Suppressor macrophage treated with lipopolysaccharide for 4 hours (primary cell): ENCODE data around the gene HNRNPA1.
"Not testable (repeated sequence)": the region's sequence is repeated elsewhere in the genome, so short reads cannot be mapped to it uniquely, and the experiment has no call there.

Experiments used
- DNase-seq: peaks from one replicate; pipeline ENCODE4 v3.0.0-alpha.2; 2020

Gene HNRNPA1

DNA sequence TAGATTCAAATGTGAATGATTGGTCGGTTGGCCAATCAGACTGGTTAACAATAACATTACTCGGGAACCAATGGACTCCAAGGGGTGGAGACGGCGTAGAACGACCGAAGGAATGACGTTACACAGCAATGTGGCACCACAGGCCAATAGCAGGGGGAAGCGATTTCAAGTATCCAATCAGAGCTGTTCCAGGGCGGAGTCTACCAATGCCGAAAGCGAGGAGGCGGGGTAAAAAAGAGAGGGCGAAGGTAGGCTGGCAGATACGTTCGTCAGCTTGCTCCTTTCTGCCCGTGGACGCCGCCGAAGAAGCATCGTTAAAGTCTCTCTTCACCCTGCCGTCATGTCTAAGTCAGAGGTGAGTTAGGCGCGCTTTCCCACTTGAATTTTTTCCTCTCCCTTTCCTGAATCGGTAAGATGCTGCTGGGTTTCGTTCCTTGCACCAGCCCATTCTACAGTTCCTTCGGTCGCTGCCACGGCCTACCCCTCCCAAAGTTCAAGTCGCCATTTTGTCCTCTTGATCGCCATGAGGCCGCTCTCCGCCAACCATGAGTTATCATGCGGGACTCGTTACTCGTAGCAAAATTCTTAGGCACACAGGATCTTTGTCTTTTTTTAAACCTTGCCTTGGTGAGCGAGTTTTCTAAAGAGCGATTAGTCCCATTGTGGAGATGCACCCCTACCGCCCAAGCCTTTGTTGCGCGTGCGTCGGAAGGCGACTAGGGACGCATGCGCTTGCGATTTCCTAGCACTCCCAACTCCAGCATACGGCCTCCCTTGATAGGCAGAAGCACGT lies at the start of gene HNRNPA1:
HNRNPA1 (plus strand) TSS at position 259 of the 793 bp plus-strand sequence; CDS start at position 341, 82 bp downstream.
- peak; percentile 99 for DNase-seq

DNA sequence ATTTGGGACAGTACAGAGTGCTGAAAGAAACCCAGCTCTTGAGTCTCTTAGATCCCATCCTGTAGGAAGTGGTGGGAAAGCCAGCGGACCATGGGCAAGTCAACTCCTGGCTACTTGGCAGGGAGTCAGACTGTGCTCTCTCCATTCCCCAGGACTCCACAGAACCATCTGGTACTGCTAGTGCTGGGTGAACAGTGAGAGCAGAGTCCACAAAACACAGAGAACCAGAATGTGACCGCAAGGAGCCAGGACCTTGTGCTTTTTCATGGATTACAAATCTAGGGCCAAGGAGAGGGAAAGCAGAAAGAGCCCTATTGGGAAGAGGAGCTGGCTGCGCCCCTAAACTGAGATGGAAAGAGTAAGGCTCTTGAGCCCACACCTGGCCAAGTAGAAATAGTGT lies 49.3 kb upstream of the HNRNPA1 start:
- not testable (repeated sequence) for DNase-seq

DNA sequence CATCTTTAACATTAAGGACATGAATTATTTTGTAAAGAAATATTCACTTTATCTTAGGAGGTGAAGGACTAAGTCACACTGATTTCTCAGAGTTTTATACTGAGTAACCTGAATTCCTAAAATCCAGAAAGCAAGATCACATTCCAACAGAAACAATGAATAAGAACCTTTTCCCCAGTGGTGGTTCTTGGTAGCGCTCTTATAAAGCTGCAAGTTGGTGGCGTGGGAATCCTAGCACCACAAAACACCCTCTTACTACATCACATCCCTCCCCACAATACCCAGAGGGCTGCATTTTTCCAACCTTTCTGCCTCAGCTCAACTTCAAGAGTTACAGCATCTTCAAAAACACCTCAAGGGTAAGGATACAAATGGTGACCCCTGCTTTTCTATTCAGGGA lies 47.7 kb upstream of the HNRNPA1 start:
- no peak for DNase-seq

DNA sequence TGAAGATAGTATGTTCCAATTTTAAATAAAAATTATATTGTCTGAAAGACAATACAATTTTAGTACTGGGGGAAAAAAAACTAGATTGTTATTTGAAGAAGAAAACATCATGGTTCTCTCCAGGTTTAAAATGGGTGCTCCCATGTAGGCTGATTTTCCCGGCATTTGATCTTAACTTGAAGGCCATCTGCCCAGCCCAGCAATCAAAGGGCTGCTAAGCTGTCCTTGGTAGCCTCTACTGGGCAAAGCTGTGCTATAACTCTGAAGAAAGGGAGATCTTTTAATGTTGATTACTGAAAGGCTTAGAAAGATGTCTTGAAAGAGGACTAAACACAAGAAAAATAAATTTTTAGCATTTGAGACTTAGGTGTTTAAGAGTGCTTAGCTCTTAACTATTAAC lies 42.0 kb upstream of the HNRNPA1 start:
- DNase-seq = no peak

DNA sequence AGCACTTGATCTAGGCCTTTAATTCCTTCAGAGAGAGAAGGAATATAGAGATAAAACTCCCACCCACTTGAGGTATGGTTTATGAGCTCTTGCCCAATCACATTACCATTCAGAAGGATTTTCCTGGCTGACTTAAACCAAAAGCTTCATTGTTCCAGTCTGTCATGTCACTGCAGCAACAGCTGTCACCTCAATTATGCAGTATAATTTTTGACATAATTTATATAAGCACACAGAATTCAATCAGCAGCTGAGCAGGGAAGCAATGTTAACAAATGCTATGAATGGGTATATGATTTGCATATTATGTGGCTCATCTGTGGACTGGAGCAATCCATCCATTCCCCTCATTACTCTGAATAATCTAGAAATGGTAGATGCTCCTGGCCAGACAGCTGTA lies 40.9 kb upstream of the HNRNPA1 start:
- no peak for DNase-seq

DNA sequence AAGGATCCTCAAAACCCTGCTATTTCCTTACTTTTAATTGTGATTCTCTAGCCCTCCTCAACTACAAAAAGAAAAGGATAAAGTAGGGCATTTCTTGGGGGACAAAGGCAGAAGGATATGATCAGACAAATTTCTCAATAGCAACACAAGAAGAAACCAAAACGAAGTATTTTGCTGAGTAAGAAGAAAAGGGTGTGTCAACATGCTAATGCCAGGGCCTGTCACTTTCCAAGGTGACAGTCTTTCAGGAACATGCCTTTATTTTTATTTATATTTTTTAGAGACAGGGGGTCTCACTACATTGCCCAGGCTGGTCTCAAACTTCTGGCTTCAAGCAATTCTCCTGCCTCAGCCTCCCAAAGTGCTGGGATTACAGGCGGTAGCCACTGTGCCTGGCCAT lies 40.4 kb upstream of the HNRNPA1 start:
- peak; percentile 22 for DNase-seq

DNA sequence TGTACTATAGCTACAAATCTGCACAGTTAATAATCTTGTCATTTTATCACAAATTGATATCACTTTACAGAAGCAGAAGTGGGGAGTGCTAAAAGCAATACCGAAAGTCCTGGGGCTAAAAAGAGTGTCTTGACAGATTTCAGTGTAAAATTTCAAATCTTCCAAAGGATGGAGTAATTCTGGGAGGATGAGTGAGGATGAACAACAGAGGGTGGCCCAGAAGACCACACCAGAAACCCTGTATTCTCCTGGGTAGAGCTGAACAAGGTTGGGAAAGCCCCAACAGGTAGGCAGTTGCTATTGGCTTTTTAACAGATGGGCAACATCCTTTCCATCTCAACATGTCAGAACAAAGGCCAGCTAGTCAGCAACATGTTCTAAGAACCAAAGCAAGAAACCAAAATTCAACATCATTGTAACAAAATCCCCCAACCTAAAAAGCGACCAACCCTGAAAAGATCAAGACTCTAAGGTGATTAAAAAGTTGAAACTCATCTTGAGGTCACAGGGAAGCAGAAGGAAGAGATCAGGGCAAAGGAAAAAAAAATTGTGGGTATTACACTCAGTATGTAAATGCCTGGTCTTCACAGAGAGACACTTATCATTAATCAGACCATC lies 39.4 kb upstream of the HNRNPA1 start:
- DNase-seq = no peak

DNA sequence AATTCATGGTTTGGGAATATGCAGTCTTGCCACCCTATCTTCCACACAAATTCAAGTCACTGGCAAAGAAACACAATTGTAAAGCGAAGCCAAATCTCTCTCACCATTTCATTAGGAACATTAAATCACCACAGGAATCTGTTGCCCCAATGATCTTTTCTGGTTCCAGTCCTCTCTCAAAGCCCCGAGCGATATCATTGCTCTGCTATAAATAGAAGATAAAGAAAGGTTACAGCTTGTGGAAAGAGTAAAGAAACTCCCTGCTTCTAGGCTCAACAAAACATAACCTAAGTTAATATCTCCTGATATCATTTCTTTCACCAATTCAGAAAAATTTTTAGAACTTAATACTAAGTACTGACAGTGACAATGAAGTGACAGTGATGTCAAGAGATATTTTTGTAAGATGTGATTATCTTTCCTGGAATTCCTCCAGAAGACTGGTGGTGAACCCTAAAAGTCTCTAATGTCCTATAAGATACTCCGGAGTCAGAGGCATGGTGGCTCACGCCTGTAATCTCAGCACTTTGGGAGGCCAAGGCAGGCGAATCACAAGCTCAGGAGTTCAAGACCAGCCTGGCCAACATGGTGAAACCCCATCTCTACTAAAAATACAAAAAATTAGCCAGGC lies 34.4 kb upstream of the HNRNPA1 start:
- no peak for DNase-seq

DNA sequence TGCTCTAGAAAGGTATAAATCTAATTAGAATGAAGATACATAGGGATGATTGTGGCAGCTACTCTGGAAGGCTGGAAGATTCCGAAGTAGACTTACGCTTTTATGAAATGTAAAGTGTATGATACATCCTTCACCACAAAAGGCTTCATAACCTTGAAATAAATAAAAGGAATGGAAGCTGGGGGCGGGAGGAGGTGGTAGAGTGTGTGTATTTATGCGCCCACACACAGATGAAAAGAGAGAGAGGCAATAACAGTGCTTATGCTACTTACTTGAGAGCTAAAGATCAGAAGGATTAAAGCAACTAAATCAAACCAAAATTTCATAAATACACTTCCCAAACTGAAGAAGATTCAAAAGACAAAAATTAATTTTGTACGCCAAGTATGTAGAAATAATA lies 31.0 kb upstream of the HNRNPA1 start:
- no peak for DNase-seq

DNA sequence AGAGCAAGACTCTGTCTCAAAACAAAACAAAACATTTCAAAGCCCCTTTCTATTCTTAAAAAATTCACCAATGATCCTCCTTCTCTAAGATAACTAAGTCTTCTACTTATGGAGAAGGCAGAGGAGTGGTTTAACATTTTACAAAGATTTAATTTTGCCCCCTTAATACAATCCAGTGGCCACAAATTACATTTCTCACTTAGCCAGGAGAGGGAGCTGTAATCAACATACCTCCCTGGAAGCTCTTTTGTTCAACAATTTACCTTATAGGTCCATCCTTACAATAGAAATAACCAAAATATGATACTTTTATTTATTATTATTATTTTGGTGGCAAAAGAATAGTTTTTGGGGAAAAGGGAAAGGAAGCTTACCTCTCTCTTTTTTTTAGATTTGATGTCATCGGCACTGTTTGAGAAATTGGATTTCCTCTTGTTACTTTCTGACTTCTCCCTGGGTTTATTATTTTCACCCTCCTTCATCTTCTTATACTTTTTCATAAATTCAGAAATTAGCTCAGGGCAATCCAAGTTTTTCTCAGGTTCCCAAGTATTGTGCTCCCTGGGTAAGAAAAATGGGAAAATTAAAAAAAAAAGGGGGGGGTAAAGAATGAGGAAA lies 28.8 kb upstream of the HNRNPA1 start:
- DNase-seq = peak; percentile 63

DNA sequence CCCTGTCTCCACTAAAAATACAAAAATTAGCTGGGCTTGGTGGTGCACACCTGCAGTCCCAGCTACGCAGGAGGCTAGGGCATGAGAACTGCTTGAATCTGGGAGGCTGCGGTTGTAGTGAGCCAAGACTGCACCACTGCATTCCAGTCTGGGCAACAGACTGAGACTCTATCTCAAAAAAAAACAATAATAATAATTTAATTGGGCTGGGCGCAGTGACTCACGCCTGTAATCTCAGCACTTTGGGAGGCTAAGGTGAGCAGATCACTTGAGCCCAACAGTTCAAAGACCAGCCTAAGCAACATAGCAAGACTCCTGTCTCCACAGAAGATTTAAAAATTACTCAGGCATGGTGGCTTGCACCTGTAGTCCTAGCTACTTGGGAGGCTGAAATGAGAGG lies 27.3 kb upstream of the HNRNPA1 start:
- no peak for DNase-seq

DNA sequence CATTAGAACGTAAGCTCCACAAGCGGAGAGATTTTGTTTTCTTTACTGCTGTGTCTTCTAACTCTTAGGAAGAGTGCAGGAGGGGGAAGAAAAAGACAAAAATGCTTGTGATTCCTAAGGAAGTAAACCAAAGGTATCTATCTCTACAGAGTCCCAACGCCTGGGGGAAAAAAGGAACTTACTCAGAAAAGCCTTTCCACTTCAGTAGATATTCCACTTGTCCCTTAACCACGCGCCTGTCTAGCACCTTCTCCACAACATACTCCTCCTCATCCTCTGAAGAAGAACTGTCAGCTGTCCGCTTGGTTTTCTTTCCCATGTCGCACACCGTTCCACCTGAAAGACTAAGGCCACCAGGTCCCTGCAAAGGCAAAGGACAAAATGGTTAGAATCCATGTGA lies 23.2 kb upstream of the HNRNPA1 start:
- no peak for DNase-seq

DNA sequence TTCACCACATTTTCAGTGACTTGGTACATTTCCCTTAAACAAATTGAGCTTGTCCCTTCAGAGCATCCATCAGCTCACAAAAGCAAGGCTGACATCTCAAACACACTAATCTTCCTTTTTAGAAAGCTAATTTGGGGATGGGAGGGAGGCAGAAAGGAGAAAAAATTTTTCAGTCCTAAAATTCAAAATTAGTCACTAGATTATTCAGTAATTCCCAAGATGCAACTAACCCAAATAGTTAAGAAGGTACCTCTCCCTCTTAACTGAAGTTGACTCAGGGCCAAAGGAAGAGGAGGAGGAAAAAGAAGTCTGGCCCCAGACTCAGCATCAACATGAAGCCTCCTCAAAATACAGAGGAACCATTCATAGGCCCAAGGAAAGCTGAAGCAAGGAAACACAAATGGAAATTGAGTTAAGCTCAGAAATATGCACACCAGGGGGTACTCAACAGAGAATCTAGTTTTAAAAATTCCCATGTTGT lies 22.3 kb upstream of the HNRNPA1 start:
- DNase-seq = no peak

DNA sequence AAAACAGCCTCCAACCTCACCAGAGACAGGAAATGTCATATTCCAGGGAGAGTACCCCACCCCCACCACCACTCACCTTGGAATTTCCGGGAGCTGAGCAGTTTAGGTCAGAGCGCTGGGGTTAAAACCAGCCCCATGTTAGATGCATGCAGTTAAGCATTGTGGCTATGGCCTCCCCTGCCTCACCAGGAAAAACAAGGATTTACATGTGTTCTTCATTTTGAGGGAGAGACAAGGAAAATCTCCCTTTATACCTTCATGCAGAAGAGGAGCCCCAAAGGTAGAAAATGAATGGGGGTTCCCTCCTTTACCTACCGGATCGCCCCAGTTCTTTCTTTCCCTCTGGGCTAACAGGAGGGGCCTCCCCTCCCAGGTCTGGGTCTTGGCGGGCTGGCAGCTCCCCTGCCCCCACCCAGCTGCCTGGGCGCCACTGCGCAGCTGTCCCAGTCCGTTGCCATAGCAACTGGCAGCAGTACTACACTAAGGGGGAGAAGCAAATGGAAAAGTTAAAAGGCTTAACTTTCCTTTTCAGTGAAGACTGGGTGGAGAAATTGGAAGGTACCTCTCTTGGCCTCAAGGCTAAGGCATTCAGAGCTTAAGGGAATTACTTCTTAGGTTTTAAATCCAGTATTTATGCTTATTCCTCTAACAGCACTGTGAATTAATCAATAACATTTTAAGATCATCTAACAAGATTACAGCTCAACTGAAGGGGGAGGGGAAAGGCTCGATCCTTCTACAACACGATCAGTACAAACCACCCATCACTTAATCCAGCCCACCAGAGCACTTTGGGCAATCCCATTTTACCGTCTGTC lies 21.1 kb upstream of the HNRNPA1 start:
- DNase-seq = peak; percentile 52

DNA sequence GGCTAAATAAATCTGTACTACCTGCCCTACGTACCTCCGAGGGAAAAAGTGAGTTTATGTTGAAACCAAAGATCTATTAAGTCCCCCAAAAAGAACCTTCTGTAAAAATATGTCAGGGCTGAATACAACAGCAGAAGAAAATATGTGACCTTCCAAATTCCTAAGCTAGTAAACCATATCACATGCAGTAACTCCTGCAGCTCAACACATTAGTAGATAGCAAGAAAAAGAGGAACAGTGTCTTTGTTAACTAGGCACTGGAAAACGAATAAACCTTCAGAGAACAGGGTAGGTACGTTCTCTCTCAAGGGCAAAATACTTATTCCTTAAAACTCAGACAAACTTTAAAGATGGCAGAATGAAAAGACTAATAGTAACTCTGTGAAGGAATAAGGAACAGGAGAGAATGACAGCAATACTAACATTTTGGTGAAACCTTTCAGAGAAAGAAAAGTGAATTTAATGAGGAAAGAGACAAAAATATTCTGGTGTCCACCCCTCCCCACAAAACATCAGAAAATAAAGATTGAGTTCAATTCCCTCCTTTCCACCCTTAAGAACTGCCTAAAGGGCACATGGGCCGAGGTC lies 18.6 kb upstream of the HNRNPA1 start:
- peak; percentile 25 for DNase-seq

DNA sequence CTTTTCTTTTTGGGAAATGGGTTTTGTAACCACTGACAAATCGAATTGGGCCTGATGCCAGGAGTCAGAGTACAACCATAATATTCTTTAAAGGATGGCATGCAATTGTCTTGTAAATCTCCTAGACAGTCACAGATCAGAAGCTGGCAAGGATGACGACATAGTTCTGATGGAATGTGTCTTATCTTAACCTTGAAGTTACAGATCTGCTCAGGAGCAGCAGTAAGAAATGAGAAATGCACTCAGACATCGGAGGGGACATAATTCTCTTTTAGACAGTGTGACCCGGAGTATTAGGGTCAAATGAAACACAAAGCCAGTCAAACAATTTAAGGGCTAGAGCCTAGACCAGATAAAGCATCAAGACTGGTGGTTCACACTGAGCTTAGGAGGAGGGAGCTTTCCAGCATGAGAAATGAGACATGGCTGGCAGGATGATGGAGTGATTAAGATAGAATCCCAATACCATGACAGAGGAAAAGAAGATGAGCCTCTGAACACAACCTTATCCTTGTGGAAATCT lies 18.1 kb upstream of the HNRNPA1 start:
- peak; percentile 40 for DNase-seq

DNA sequence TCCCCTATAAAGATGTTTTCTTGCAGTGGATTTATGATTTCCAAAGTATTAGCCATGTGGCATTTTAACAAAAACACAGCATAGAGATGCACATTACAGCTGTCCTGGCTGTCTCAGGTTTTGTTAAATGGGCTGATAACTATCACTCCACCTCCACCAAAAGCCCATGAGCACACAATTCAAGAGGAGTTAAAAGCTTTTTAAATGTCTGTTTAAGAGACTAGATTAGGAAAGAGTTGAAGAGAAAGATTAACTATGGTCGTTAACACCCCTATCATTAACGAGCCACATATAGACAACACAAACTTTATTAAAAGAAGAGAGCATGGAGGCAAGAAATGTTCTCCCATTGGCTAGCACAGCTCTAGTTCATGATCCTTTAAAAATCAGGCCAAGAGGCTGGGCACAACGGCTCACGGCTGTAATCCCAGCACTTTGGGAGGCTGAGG lies 15.1 kb upstream of the HNRNPA1 start:
- no peak for DNase-seq

DNA sequence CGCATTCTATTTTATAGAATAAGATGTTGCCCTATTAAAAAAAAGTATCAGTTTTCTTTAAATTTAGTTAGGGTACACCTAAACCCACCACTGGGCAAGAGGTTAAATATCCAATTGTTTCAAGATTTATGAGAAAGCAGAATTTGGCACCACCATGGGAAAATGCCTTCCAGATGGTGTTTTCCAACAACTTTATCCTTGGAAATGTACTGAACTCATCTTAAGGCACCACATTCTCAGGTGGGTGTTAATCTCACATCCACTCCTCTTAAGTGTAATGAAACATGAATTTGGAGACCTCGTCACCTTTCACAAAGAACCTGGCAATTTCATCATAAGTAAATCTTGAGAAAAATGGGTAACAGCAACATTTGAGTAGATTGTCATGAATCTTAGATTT lies 13.7 kb upstream of the HNRNPA1 start:
- DNase-seq = no peak

DNA sequence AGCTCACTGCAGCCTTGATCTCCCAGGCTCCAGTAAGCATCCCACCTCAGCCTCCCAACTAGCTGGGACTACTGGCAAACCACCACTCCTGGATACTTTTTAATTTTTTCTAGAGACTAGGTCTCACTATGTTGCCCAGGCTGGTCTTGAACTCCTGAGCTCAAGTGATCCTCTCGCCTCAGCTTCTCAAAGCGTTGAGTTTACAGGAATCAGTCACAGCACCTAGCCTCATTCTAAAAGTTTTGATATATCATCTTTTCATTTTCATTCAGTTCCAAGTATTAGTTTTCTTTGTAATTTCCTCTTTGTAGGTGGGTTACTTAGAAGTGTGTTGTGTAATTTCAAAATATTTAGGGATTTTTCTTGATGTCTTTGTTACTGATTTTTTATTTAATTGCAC lies 10.2 kb upstream of the HNRNPA1 start:
- DNase-seq = no peak

DNA sequence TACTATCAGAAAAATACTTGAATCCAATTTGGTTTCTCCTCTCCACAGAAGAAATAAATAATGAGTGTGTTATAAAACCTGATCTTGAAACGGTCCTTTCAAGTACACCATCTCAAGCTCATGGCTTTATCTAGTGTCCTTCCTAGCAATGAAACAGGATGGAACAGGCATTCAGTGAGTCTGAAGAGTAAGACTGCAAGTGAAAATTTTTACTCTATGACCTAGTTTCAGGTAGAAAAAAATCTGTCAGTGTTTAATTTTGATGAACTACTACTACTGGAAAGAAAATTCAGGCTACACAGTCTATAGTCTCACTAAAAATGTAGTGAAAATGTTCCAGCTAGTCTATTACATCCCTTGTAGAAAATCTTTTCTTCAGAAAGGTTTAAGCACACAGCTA lies 8.3 kb upstream of the HNRNPA1 start:
- DNase-seq = no peak

DNA sequence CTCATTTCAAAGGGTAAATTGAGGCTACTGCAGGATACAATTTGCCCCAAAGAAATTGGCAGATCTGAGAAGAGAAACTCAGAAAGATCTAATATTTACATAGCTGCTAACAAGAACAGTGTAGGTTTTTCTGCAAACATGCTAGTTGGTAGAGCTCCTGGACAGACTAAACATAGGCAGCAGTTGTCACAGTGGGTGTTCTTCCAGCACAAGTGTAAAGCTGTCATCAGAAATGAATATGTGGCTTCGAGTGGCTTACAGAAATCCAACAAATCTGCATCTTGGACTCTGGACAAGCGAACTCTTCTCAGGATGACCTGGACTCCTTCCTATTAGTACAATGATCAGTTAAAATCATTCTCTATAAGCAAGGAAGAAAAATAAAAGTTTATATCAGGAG lies 6.5 kb upstream of the HNRNPA1 start:
- no peak for DNase-seq

DNA sequence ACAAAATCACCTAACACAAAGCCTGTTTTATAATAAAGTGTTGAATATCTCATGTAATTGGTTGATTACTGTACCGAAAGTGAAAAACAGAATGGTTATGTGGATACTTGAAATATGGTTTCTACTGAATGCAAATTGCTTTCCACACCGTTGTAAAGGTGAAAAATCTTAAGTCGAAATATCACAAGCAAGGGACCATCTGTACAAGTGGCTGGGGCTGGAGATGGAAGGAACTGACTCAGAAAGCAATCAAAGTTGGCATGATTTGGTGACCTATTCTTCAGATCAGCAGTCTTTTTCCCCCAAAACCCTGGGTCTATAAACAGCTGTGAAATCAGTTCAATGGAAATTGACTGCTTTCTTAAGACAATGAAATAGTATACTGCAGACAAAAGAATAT lies 4.2 kb upstream of the HNRNPA1 start:
- DNase-seq = no peak
